Activated CD8-positive, alpha-beta memory T cell treated with anti-CD3 and anti-CD28 coated beads, Interleukin-2, amount 50 U/mL, for 48 hours (primary cell): ENCODE results near the gene SLC27A4.

Experiments used
- DNase-seq: peaks from one replicate; pipeline ENCODE4 v3.0.0-alpha.2; 2020

SLC27A4 gene

DNA sequence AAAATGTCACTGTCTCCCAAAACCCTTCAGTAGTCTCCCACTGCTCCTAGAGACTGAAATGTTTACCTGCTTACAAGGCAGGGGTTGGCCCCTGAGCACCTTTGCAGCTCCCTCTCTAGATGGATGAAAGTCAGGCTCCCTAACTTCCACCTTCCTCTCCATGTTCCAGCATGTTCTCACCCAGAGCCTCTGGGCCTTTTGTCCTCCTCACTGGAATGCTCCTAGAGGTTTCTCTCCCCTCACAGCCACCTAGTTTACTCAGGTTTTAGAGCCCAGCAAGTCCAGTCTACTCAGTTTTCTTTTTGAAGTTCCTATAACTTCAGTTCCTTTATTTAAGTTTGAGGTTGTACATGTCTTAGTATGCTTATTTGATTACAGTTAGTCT is 30.0 kb downstream of the SLC27A4 start:
- no peak for DNase-seq

DNA sequence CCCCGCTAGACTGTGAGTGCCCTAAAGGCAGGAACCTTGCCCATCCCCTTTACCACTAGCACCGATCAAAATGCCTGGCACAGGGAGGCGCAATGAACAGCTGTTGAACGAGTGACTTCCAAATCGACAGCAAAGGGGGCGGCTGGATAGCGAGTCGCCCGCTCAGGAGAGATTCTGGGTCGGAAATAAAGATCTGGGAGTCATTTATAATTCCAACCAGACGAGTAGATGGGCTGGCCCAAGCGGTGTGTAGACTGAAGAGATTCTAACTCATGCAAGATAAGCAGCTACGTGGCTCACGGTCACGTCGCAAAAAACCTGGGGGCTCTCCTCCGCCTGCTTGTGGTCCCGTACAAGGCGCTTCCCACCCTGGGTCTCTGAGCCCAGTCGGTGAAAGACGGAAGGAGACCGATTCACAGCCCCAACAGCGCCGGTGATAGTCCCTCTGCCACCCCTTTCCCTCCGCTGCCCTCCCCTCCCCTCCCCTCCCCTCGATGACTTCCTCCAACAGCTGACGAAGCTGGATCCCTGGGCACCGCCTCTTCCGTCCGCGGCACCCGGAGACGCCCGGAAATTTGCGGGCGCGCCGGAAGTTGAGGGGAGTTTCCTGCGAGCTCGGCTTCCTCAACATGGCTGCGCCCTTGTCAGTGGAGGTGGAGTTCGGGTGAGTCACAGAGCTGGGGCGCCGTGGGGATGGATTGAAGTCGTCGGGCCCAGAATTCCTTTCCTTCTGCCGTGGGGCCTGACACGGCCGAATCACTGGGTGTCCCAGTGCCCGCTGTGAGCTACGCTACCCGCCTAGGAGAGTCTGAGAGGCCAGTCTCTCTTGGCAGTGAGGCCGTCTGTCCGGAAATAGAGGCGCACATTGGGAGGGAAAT is 30.7 kb downstream of the SLC27A4 start, which contains the start of gene URM1:
Gene URM1, plus strand, starts transcription at position 623 of the 878 bp plus-strand sequence. Its CDS starts 7 bp downstream, at position 630.
- DNase-seq, result peak; percentile 97

DNA sequence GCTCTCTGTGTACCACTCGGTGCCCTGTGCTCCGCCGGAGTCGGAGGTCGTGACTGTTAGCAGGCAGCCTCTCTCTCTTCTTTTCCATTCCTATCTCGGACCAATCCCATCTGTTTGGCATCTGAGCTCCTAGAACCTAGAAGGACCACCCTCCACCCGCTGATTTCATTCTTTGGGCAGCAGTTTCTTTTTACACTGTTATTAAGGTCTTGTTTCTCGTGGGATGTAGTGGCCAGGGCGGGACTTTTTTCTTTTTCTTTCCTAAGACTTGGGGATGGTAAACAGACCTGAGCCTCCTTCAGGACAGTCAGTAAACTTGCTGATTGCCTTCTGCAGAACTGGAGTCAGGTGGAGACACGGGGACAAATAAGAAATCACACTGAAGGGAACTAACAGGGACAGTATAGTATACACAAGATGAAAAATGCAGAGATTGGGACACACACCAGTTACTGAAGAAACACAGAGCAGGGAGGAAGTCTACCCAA is 31.3 kb downstream of the SLC27A4 start:
- DNase-seq, result no peak

DNA sequence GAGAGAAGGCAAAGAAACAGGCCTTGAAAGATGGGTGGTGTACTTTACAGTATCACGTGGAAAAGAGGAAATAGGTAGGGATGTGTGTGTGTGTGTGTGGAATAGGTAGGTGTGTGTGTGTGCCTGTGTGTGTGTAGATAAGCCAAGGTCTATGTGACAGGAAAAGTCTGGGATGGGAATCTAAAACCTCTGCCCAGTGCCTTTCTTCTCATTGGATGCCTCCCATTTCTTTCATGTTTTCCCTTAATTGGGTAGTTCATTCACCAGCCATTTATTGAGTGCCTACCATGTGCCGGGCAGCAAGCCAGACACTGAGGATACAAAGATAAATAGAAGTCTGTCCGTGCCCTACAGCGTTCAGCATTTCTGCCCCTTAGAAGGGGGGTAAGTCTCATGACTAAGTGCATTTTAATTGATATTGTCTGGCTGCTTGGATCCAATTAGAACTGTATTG is 31.9 kb downstream of the SLC27A4 start:
- DNase-seq, result no peak

DNA sequence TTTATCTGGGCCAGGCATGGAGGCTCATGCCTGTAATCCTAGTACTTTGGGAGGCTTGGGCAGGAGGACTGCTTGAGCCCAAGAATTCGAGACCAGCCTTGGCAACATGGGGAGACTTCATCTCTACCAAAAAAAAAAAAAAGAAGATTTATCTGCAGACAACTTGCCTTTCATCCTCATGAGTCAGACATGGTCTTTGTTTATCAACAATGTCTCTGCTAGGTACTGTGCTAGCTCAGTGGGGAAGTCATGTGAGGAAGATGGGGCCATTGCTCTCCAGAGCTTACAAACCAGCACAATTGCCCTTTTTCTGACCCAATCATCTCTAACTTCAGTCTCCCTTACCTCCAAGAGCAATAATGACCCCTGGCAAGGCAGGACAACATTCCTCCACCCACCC is 32.5 kb downstream of the SLC27A4 start:
- no peak for DNase-seq

DNA sequence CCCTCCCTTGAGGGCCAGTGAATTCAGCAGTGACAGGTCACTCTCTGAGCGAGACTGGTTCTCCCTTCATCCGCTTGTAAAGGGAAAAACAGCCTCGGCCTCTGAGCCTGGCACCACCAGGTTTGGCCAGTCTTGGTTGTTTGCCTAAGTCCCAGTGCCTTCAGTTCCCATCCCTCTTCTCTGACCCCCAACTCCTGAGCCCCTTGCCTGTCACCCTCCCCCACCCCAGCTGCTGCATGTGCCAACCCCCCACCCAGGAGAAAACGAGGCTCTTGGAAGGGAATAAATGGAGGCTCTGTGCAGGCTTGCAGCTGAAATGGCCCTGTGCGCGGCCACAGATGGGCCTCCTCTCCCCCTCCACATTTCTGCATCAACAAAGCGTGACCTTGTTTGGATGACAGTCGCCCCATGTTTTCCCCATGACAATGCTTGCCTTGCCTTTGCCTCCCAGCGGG is 33.9 kb downstream of the SLC27A4 start:
- DNase-seq, result no peak

DNA sequence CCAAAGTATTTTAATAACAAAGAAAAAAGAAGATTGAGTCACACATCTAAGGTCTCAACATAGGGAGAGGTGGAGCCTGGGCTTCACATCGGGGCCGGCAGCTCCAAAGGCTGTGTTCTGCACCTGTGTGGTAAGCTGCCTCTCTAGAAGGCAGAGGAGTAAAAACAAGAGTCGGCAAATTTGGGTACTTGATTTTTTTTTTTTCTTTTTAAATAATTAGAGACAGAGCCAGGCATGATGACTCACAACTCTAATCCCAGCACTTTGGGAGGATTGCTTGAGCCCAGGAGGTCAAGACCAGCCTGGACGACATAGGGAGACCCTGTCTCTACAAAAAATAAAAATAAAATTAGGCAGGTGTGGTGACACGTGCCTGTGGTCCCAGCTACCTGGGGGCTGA is 35.5 kb downstream of the SLC27A4 start:
- no peak for DNase-seq

DNA sequence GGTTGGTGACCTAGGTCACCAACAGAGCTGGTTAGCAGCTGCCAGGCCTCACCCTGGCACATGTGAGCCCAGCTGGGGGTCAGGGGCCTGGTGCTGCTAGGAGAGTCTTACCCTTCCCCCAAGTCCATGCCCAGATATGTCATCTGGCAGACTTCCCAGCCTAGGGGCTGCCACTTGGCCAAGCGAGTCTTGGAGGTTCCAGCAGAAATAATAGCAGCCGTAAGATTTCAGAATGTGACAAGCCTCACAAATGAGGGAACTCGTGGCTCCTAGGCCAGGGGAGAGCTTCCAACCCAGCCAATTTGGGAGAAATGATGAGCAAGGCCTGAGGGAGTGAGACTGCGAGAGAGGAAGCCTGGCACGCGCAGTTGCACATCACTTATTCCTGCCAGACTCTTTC is 41.9 kb downstream of the SLC27A4 start:
- DNase-seq, result no peak

DNA sequence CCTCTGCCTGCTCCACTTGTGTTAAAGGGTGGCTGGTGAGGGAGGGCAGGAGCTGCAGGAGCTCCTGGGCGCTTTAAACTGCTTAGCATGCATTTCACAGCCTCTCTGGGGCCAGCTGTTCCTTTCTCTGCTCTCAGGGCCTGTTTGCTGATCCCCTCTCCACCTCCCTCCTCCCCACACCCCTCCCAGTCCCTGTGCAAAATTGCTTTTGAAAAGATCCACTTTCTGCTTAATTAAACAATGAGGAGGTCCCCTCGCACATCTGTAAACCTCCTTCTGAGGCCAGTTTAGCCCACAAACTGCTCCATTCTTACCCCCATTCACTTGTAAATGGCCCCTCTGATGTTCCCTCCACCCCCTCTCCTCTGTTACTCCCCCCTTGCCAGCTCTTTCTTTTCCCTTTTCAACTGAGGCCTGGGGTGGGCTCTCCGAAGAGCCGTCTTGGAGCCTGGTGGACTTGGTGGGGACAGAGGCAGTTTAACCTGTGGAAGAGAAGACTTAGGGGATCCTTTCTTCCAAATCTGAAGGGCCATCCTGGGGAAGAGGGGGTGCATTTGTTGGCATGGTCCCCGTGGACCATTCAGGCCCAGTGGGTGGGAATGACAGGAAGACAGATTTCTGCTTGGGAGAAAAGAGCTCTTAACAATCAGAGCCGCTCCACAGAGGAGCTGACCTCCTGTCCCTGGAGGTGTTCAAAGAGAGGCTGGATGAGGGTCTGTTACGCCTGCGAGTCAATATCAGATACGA is 42.9 kb downstream of the SLC27A4 start:
- no peak for DNase-seq

DNA sequence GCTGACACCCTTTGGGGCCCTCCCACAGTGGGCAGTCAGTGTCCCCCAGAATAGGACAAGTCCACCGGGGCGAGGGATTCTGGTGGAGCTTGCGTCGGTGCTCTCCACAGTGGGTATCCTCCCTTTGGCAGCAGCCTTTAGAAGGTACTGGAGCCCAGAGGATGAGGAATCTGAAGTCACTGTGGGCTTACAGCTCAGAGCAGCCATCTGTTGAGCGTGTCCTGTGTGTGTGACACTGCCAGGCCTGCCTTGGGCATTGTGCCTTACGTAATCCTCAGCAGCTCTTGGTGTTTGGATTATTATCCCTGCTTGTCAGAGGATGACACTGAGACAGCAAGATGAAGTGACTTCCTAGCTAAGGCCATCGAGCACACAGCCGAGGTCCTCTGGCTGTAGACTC is 43.5 kb downstream of the SLC27A4 start:
- no peak for DNase-seq

DNA sequence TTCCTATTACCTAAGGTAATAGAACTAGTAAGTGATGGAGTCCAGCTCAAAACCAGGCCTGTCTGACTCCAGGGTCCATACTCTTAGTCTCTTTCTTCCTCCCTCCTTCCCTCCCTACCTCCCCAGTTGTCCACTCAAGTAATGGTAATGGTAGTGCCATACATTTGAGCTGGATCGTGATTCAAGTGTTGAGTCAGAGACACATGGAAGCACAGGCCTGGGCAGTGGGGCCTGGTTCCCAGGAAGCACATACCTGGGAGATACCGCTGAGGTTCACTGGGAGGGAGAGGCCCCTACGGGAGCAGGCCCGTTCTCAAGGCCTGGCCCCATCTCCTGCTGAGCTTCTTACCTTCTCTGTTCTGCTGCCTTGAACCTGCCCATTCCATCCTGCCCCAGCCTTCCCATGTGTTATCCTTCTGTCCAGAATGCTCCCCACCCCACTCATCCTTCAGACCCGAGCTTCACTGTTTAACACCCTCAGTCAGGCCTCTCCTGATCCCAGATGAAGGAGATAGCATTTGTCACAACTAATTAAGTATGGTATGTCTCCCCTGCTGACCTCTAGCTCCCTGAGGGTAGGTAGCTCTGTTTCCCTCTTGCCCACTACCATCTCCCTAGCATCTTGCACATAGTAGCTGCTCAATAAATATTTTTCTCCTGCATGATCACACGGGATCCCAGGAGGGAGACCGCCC is 44.6 kb downstream of the SLC27A4 start:
- no peak for DNase-seq

DNA sequence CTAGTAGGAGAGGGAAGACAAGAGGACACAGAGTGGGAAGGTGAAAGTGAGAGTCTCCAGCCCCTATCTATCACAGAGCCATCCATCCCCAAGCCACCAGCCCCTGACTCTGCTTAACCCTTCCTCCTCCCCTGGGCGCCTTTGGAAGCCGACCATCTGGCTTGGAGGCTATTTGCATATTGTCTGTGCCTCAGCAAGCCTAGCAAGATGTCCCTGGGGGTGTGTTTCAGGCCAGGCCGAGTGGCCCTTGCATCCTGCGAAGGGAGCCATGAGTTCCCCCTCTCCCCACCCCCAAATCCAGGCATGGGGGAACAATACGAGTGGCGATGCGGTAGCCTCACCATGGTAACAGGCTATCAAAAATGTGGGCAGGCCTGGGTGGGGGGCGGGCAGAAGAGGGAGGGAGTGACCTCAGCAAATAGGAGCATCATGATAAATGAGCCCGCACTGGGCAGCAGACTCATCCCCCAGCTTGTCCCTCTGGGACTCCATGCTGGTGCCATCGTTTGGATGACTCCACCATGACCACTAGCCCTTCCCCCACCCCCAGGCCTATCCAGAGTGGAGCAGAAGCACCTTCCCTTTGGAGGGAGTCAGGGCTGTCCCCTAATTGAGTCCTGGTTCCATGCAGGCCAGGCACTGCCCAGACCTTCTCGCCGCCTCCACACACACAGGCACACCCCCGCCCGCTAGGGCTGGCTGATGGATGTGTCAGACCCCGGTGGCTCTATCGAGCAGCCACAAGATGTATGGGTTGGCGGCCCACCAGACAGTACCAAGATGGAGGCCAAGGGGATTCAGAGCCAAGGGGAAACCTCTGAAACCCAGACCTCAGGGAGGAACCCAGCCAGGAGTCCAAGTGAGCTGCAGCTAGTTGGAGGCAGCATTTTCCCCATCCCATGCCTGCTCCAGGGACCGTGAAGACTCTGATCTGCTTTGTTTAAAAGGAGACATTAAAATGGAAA is 45.5 kb downstream of the SLC27A4 start:
- no peak for DNase-seq

DNA sequence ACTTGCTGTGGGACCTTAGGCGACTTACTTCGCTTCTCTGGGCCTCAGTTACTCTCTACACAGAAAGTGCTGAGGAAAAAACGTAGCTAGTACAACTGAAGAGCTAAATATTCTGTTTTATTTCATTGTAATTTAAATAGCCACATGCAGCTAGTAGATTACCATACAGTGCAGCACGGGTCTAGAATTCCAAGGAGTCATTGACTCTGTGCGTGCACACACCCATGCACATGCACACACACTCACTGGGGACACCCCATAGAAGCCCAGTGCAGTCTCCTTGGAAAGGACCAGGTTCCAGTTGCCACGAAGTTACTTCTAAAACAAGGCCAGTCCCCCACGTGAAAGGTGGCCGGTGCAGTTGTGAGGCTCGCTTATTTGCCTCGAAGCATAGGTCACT is 47.8 kb downstream of the SLC27A4 start:
- no peak for DNase-seq

DNA sequence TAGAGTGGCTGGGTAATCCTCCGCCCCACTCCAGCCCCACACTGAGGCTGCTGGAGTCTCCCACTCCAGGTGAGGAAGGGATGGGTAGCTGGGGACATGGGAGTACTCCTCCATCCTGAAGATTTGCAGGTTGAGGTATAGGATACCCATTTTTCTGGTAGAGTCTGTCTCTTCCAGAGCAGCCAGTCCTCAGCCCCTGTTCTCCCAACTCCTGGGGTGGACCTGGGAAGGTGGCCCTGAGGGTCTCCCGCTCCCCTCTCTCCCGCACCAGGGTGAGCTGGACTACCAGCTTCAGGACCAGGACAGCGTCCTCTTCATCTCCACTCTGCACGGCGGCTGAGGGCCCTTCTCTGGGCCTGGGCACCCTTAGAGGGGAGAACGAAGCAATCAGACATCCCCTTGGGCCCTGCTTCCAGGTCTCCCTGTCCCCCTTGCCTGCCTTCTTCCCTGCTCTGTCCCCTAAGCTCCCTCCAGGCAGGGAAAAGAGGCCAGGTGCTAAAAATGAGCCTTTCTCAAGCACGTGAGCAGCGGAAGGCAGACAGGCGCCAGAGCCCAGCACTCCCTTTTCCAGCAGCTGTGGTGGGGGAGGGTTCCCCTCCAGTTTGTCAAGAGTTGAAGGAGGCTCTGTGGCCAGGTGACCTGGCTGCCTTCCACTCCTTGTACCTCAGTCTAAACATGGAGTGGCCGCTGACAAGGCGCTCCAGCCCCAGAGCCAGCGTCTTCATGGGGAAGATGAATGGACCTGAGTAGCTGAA is 49.2 kb downstream of the SLC27A4 start:
- DNase-seq, result no peak

DNA sequence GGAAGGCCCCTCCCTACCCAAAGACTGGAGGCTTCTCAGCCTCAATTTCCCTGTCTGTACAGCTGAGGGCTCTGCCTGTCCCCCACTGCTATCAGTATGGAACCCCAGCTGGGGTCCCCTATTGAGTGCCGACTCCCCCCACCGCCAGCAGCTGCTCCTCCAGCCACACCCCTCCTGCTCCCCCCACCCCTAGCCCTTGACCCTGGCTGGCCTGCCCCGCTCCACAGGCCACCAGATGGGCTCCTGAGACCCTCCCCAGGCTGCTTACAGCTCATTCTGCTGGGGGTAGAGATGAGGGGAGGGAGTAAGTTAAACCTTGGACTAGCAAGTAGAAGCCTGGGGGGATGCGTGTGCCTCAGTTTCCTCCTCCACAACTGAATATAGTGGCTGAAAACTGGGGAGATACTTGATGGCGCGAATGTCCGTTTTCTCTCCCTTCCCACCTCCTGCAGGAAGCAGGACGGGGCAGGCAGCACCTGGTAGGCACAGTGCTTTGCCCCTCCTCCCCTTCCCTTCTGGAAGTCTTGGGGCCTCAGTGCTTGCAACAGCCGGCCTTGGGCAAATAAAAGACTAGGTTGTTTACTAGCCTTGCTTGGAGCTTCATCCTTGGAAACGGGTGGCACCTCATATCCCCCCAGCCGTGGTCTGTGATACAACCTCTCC is 50.0 kb downstream of the SLC27A4 start:
- DNase-seq, result no peak

DNA sequence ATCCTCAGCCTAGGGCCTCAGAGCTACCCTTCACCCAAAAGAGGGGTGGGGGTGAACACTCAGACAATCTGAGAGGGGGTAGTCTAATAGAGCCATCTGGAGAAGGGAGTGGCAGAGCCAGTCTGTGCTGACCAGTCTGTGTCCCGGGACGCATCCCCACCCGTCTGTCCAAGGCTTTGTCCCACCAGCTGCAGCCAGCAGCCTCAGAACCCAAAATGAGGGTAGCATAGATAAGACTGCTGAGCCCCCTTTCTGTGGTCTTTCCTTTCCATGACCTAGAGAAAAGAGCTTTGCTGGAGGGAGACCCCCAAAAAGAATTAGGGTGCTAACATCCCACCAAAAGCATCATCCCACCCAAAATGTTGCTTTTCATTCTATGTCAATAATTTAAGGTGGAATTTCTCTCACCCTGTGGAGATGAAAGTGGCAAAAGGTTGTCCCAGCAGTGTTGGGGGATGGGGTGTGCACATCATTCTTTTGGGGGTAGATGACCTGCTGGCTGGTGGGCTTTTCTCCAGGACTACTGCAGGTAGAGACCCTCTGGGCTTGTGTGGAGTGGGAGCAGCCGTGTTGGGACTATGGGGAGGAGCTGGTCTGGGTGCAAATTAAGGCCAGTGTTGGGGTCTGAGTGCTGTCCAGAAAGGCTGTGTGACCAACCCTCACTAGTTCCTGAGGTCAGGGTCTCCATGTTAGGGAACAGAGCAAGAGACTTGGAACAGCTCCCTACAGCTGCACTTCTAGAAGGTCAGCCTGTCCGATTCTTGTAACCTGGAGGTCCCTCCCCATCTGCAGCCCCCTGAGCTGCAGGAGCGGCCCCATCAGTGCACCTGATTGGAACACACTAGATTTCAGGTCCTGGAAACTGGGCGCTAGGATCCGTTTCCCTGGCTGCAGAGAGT is 50.7 kb downstream of the SLC27A4 start:
- DNase-seq, result no peak

DNA sequence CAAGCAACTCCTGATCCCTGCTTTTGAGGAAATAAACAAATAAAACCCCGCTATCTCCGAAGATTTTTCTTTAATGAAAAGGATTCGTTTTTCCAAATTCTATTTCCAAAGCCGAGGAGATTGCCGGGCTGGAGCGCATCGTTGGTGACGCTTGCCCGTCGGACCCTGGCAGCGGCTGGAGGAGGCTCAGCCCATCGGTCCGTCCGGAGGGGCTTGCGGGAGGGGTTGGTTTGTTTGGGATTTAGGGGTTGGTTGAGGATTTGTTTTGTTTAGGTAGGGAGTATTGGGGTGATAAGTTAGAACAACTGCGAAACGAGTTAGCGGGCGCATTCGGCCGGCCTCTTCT is 51.6 kb downstream of the SLC27A4 start:
- no peak for DNase-seq

DNA sequence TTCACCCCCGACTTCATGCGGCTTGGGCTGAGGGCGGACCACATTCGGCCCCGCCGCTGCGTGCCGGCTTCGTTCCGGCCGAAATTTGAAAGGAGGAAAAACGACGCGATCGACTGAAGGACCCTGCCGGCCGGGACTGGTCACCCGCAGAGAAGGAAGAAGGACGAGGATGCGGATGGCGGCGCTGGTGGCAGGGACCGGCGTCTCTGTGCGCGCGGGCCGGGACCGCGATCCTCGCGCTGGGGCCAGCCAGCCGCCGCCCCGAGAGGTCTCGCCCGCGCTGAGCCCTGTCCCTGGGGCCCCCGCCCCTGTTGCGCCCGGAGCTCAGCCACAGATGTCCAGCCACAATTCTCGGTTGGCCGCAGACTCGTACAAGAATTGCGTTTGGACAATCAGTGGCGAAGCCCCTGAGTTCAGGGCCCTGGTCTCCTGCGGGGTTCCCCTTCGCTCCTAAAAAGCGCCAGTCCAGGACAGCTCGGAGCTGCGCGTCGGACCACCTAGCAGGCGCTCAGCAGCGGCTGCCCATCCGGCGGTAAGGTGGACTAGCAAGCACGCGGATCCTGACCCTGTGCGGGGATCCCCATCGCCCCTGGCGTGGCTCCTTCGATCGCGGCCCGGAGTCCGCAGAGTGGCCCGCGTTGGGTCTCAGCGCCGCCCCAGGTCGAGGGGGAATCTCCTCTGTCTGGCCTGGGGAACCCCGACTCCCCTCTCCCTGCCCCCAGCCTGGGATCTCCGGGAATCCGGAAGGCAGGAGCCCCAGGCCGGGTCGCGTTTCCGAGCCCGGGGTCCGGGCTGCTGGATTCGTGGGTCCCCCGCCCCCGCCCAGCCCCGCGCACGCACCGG is 52.2 kb downstream of the SLC27A4 start:
- no peak for DNase-seq
